Neural cell (in vitro differentiated cells): ENCODE measurements around the gene NLRP7. TPM values are rescaled to one million over a fixed set of nuclear protein-coding genes. Genes with fewer than 3 reads are reported as not detected.
A peak's percentile ranks its signal among the peaks of the same experiment; 100 is the strongest.
"Not testable (repeated sequence)": the region's sequence is repeated elsewhere in the genome, so short reads cannot be mapped to it uniquely, and the experiment has no call there.

Source experiments
- H2AFZ ChIP-seq: fragments of 200-600, 300-800 bp; sonication (generic), shearing (Covaris generic); 2 replicates; pipeline ENCODE4 v1.6.0; 2014; ENCODE audit warnings: low read depth, mild to moderate bottlenecking, antibody characterized with exemption, low read length, moderate library complexity
- H3F3A ChIP-seq: fragments of 200-600 bp; shearing (Covaris generic); 2 replicates; pipeline ENCODE4 v1.6.1; 2016; ENCODE audit warnings: mild to moderate bottlenecking, moderate library complexity, mixed read lengths, antibody characterized with exemption, low read length; ENCODE audit not compliant: insufficient read depth, poor library complexity, severe bottlenecking
- H3K27ac ChIP-seq: fragments of 200-600, 300-800 bp; sonication (generic), shearing (Covaris generic); 2 replicates; pipeline ENCODE4 v1.5.1; 2014; ENCODE audit warnings: mild to moderate bottlenecking, low read length, moderate library complexity
- H3K27me3 ChIP-seq: fragments of 300-800, 200-600 bp; sonication (generic), shearing (Covaris generic); 2 replicates; pipeline ENCODE4 v1.6.0; 2014; ENCODE audit warnings: mild to moderate bottlenecking, low read depth, low read length, moderate library complexity; ENCODE audit not compliant: insufficient read depth
- H3K36me3 ChIP-seq: fragments of 300-800, 200-600 bp; sonication (generic), shearing (Covaris generic); 2 replicates; pipeline ENCODE4 v1.5.1; 2014; ENCODE audit warnings: mild to moderate bottlenecking, antibody characterized with exemption, low read length, moderate library complexity; ENCODE audit not compliant: insufficient read depth
- H3K4me2 ChIP-seq: fragments of 300-800, 200-600 bp; sonication (generic), shearing (Covaris generic); 2 replicates; pipeline ENCODE4 v1.6.0; 2014; ENCODE audit warnings: mild to moderate bottlenecking, low read length
- H3K4me3 ChIP-seq: fragments of 300-800, 200-600 bp; sonication (generic), shearing (Covaris generic); 2 replicates; pipeline ENCODE4 v1.5.1; 2014; ENCODE audit warnings: mild to moderate bottlenecking, low read length, moderate library complexity
- H3K79me2 ChIP-seq: fragments of 200-600 bp; shearing (Covaris generic); replicated peaks from 2 replicates; pipeline ENCODE4 v1.6.0; 2014; ENCODE audit warnings: mild to moderate bottlenecking, low read length, moderate library complexity; ENCODE audit not compliant: insufficient read depth
- H3K9ac ChIP-seq: fragments of 300-800, 200-600 bp; sonication (generic), shearing (Covaris generic); 2 replicates; pipeline ENCODE4 v1.6.1; 2016; ENCODE audit warnings: mild to moderate bottlenecking, low read length, mixed read lengths
- H3K9me2 ChIP-seq: fragments of 200-600 bp; shearing (Covaris generic); 2 replicates; pipeline ENCODE4 v1.6.1; 2016; ENCODE audit warnings: mild to moderate bottlenecking, low read length, mixed read lengths; ENCODE audit not compliant: insufficient read depth
- H3K9me3 ChIP-seq: fragments of 200-600, 300-800 bp; sonication (generic), shearing (Covaris generic); 2 replicates; pipeline ENCODE4 v1.6.1; 2016; ENCODE audit warnings: mild to moderate bottlenecking, mixed run types, low read length, moderate library complexity, mixed read lengths
- H4K20me1 ChIP-seq: fragments of 200-600 bp; shearing (Covaris generic); 2 replicates; pipeline ENCODE4 v1.6.1; 2016; ENCODE audit warnings: mild to moderate bottlenecking, mixed run types; ENCODE audit not compliant: insufficient read depth
- EP300 ChIP-seq: fragments of 450-650 bp; conservative IDR thresholded peaks from 2 replicates; pipeline ENCODE4 v1.6.1; 2014; ENCODE audit warnings: antibody characterized with exemption, mild to moderate bottlenecking, moderate library complexity; ENCODE audit not compliant: poor library complexity, severe bottlenecking
- EZH2 ChIP-seq: fragments of 200-600, 300-800 bp; shearing (Covaris generic), sonication (generic); IDR thresholded peaks from 2 replicates; pipeline ENCODE4 v1.6.1; 2014; ENCODE audit warnings: antibody characterized with exemption, low read length, borderline replicate concordance, mild to moderate bottlenecking; ENCODE audit not compliant: insufficient read depth, poor library complexity, severe bottlenecking
- MXI1 ChIP-seq: fragments of 450-650 bp; conservative IDR thresholded peaks from 2 replicates; pipeline ENCODE4 v1.6.1; 2014; ENCODE audit warnings: antibody characterized with exemption, mild to moderate bottlenecking; ENCODE audit not compliant: poor library complexity, severe bottlenecking
- POLR2AphosphoS5 ChIP-seq: IDR thresholded peaks from 2 replicates; pipeline ENCODE4 v1.6.1; 2012
- RAD21 ChIP-seq: fragments of 450-650 bp; conservative IDR thresholded peaks from 2 replicates; pipeline ENCODE4 v1.6.1; 2014; ENCODE audit warnings: antibody characterized with exemption, mild to moderate bottlenecking, moderate library complexity
- SMC3 ChIP-seq: fragments of 450-650 bp; conservative IDR thresholded peaks from 2 replicates; pipeline ENCODE4 v1.6.1; 2014; ENCODE audit warnings: antibody characterized with exemption, mild to moderate bottlenecking, moderate library complexity; ENCODE audit not compliant: poor library complexity
- TAF1 ChIP-seq: IDR thresholded peaks from 2 replicates; pipeline ENCODE4 v1.6.1; 2012; ENCODE audit warnings: low read depth
- polyA plus RNA-seq: library from polyadenylated mRNA; depleted of rRNA; stranded (reverse); fragments of >200 nt; gene quantifications from 2 replicates; pipeline ENCODE4 v1.2.3, GENCODE V29; 2014
- TF ChIP-seq, protein P1 (sequence below): IDR thresholded peaks from 2 replicates; pipeline ENCODE4 v1.6.1; 2012; ENCODE audit warnings: borderline replicate concordance
- TF ChIP-seq, protein P2 (sequence below): fragments of 450-650 bp; IDR thresholded peaks from 2 replicates; pipeline ENCODE4 v1.5.1; 2014; ENCODE audit warnings: antibody characterized with exemption, mild to moderate bottlenecking, moderate library complexity; ENCODE audit not compliant: poor library complexity, severe bottlenecking

The NLRP7 gene
- polyA plus RNA-seq, 1 donor from 2014 or later: not detected

DNA sequence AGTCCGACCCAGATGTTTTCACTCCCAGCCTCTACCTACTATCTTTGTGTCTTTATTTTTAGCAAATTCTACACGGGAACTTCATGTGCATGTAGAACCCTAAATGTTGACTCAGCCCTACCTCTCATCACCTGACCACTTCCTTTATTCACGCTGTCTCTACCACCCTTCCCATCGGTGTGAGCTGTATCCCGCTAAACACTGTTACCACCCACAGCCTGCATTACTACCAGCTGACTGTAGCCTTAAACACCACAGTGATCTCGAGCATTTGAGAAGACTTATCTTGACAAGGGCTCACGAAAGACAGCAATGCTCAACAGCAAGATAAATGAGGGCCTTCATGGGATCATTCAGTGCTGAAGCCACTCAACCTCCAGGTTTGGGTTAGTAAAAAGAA lies 26.2 kb downstream of the NLRP7 start:
- Histone ChIP-seq H3K27ac (no peak overlapping the region), H2AFZ (no peak overlapping the region), H3K36me3 (no peaks in the 10 kb centered on the region), H3K9ac (no peak overlapping the region), H3K4me2 (no peak overlapping the region), H4K20me1 (no peaks in the 10 kb centered on the region), H3K9me3 (no peaks in the 10 kb centered on the region), H3K27me3 (no peaks in the 10 kb centered on the region), H3K79me2 (no peaks in the 10 kb centered on the region), H3K4me3 (no peak overlapping the region), H3F3A (no peaks in the 10 kb centered on the region), H3K9me2 (no peaks in the 10 kb centered on the region)
- TF ChIP-seq RAD21 (no peak), TAF1 (no peak), SMC3 (no peak), EZH2 (no peak), EP300 (no peak), MXI1 (no peak), POLR2AphosphoS5 (no peak)
- TF ChIP-seq, protein P1, sequence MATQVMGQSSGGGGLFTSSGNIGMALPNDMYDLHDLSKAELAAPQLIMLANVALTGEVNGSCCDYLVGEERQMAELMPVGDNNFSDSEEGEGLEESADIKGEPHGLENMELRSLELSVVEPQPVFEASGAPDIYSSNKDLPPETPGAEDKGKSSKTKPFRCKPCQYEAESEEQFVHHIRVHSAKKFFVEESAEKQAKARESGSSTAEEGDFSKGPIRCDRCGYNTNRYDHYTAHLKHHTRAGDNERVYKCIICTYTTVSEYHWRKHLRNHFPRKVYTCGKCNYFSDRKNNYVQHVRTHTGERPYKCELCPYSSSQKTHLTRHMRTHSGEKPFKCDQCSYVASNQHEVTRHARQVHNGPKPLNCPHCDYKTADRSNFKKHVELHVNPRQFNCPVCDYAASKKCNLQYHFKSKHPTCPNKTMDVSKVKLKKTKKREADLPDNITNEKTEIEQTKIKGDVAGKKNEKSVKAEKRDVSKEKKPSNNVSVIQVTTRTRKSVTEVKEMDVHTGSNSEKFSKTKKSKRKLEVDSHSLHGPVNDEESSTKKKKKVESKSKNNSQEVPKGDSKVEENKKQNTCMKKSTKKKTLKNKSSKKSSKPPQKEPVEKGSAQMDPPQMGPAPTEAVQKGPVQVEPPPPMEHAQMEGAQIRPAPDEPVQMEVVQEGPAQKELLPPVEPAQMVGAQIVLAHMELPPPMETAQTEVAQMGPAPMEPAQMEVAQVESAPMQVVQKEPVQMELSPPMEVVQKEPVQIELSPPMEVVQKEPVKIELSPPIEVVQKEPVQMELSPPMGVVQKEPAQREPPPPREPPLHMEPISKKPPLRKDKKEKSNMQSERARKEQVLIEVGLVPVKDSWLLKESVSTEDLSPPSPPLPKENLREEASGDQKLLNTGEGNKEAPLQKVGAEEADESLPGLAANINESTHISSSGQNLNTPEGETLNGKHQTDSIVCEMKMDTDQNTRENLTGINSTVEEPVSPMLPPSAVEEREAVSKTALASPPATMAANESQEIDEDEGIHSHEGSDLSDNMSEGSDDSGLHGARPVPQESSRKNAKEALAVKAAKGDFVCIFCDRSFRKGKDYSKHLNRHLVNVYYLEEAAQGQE: no peak
- TF ChIP-seq, protein P2, sequence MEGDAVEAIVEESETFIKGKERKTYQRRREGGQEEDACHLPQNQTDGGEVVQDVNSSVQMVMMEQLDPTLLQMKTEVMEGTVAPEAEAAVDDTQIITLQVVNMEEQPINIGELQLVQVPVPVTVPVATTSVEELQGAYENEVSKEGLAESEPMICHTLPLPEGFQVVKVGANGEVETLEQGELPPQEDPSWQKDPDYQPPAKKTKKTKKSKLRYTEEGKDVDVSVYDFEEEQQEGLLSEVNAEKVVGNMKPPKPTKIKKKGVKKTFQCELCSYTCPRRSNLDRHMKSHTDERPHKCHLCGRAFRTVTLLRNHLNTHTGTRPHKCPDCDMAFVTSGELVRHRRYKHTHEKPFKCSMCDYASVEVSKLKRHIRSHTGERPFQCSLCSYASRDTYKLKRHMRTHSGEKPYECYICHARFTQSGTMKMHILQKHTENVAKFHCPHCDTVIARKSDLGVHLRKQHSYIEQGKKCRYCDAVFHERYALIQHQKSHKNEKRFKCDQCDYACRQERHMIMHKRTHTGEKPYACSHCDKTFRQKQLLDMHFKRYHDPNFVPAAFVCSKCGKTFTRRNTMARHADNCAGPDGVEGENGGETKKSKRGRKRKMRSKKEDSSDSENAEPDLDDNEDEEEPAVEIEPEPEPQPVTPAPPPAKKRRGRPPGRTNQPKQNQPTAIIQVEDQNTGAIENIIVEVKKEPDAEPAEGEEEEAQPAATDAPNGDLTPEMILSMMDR: no peak

DNA sequence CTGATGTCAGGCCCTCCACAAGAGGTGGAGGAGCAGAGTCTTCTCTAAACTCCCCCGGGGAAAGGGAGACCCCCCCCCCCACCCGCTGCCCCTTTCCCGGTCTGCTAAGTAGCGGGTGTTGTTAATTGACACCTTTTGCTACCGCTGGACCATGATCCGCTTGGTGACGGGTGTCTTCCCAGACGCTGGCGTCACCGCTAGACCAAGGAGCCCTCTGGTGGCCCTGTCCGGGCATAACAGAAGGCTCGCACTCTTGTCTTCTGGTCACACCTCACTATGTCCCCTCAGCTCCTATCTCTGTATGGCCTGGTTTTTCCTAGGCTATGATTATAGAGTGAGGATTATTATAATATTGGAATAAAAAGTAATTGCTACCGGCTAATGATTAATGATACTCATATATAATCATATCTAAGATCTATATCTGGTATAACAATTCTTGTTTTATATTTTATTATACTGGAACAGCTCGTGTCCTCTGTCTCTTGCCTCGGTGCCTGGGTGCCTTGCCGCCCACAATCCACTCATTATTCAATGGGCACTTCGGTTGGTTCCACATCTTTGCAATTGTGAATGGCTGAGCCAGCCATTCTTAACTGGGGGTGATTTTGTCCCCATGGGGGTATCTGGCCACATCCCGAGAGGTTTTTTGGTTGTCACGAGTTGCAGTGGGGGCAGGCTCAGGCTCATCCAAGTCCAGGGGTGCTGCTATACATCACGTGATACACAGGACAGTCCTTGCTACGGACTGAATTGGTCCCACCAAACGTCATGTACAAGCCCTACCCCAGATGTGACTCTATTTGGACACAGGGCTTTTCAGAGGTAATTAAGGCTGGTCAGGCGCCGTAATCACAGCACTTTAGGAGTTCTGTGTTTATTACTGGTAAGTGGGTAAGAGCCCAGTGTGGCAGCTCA lies 27.4 kb downstream of the NLRP7 start:
- H3K9me3 ChIP-seq, H3F3A ChIP-seq, H3K4me2 ChIP-seq, H3K4me3 ChIP-seq, H3K79me2 ChIP-seq, H3K9me2 ChIP-seq, H2AFZ ChIP-seq, H3K9ac ChIP-seq, H3K36me3 ChIP-seq, H4K20me1 ChIP-seq, H3K27me3 ChIP-seq, H3K27ac ChIP-seq: not testable (repeated sequence)
- TF ChIP-seq, protein P2: peak; percentile 31
